ENCODE data around the gene MBP. TPM values are rescaled to one million over a fixed set of nuclear protein-coding genes. Genes with fewer than 3 reads are reported as not detected.
A peak's percentile ranks its signal among the peaks of the same experiment; 100 is the strongest.

Gene MBP
- total RNA-seq, 1 donor from 2014 or later: 92.7 TPM

DNA sequence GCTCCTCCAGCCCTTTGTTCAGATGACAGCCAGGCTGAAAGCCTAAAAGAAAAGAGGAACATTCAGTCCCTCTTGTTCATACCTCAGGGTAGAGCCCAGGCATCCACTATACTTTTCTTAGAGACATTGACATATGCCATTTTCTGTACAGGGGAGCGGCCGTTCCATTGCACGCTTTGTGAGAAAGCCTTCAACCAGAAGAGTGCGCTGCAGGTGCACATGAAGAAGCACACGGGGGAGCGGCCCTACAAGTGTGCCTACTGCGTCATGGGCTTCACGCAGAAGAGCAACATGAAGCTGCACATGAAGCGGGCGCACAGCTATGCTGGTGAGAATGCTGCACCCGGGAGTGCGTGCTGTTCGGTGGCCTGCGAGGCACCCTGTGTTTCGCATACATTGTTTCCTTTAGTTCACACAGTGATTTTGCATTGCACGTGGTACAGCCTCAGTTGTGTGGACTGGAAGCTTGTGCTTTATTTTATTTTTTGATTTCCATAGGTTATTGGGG lies 172.0 kb downstream of the MBP start:
- ChIA-PET CTCF (interaction anchor here (0.8 to 9.9 kb wide), 4 partner anchors 22 to 251 kb away, joined by 3 to 94 read pairs (median 5); no protein-coding TSS in a partner anchor), POLR2A (interaction anchor here (1.3 kb wide), 1 partner anchor 21 kb away, joined by 4 read pairs; no protein-coding TSS in a partner anchor)
- TF ChIP-seq, protein P1, sequence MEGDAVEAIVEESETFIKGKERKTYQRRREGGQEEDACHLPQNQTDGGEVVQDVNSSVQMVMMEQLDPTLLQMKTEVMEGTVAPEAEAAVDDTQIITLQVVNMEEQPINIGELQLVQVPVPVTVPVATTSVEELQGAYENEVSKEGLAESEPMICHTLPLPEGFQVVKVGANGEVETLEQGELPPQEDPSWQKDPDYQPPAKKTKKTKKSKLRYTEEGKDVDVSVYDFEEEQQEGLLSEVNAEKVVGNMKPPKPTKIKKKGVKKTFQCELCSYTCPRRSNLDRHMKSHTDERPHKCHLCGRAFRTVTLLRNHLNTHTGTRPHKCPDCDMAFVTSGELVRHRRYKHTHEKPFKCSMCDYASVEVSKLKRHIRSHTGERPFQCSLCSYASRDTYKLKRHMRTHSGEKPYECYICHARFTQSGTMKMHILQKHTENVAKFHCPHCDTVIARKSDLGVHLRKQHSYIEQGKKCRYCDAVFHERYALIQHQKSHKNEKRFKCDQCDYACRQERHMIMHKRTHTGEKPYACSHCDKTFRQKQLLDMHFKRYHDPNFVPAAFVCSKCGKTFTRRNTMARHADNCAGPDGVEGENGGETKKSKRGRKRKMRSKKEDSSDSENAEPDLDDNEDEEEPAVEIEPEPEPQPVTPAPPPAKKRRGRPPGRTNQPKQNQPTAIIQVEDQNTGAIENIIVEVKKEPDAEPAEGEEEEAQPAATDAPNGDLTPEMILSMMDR (IDR thresholded peaks at IDR 0.05): no peak
- no peaks in the 10 kb centered on the region for H3K9me3 Mint-ChIP-seq
- H3K4me3 Mint-ChIP-seq: no peak overlapping the region
- H3K4me1 Mint-ChIP-seq: peaks cover 2% of the 10 kb centered on the region
- no peaks in the 10 kb centered on the region for H3K27me3 Mint-ChIP-seq
- intact Hi-C loops (cut with micrococcal nuclease): loop anchor here (5.0 kb wide), 1 partner anchor 138 kb away; the partner anchor contains the start of gene ZNF236
- H3K36me3 Mint-ChIP-seq (ENCODE audit: low read depth): peaks cover 76% of the 10 kb centered on the region
- no peak for ATAC-seq (ENCODE audit: low read depth)
- H3K27ac Mint-ChIP-seq: peak overlapping the region; percentile 15
- DNase-seq: no peak

DNA sequence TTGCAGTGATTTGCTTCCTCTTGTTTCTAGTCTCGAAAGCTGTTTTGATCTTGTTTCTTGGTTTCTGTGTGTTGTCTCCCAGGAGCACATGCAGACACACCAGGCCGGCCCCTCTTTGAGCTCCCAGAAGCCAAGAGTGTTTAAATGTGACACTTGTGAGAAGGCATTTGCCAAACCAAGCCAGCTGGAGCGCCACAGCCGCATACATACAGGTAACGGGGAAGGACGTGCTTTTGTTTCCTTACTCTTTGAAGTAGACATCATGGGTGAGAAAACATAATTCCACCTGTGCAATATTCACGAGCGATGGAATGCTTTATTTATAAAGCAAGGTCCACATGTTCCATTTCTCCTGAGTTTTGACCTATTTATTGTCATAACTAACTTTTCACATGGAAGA lies 173.0 kb downstream of the MBP start:
- Mint-ChIP-seq H3K4me3 (no peak overlapping the region), H3K27me3 (no peaks in the 10 kb centered on the region), H3K9me3 (no peaks in the 10 kb centered on the region), H3K36me3 (ENCODE audit: low read depth) (peaks cover 80% of the 10 kb centered on the region), H3K4me1 (peaks cover 2% of the 10 kb centered on the region), H3K27ac (peak overlapping the region; percentile 39)
- ATAC-seq (ENCODE audit: low read depth): no peak
- intact Hi-C loops (cut with micrococcal nuclease): loop anchor here (5.0 kb wide), 1 partner anchor 137 kb away; the partner anchor contains the start of gene ZNF236
- no peak for DNase-seq
- TF ChIP-seq, protein P1 (IDR thresholded peaks at IDR 0.05): no peak
- POLR2A ChIA-PET: interaction anchor here (0.8 to 1.3 kb wide), 2 partner anchors 22 to 37 kb away, joined by 4 to 7 read pairs; no protein-coding TSS in a partner anchor
- CTCF ChIA-PET: interaction anchor here (1.7 to 9.9 kb wide), 2 partner anchors 23 to 252 kb away, joined by 6 to 94 read pairs; no protein-coding TSS in a partner anchor

DNA sequence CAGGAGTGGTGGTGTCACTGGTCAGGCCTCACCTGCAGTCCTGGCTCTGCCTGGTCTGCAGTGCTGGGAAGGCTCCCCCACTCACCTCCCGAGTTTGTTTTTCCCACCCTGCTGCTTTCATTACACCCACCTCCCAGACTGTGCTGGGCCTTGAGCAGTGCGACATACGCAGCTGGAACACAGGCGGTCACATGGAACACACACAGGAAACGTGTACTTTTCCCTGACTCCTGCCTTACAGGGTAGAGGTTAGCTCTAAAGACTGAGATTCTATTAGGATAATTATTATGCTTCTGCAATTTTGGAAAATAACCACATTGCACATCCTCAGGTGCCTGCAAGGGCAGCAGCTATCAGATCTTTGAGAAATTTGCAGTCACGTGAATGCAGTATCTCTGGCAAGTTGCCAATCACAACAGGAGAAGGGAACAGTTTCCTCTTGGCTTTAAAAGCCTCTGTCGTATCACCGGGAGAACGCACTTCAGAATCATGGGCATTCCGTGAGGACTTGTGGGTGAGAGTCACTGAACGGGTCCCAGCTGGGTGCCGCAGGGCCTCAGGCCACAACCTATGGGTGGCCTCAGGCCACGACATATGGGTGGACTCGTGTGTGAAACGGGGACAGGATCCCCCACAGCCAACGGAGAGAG lies 173.8 kb downstream of the MBP start:
- no peak for ATAC-seq (ENCODE audit: low read depth)
- no peaks in the 10 kb centered on the region for H3K27me3 Mint-ChIP-seq
- no peak overlapping the region for H3K4me3 Mint-ChIP-seq
- POLR2A ChIA-PET: interaction anchor here (1.3 kb wide), 2 partner anchors 8 to 22 kb away, joined by 3 read pairs; no protein-coding TSS in a partner anchor
- TF ChIP-seq, protein P1 (IDR thresholded peaks at IDR 0.05): no peak
- intact Hi-C loops (cut with micrococcal nuclease): no loop called here
- CTCF ChIA-PET: interaction anchor here (9.9 kb wide), 1 partner anchor 24 kb away, joined by 94 read pairs; no protein-coding TSS in a partner anchor
- H3K36me3 Mint-ChIP-seq (ENCODE audit: low read depth): peaks cover 84% of the 10 kb centered on the region
- no peak overlapping the region for H3K27ac Mint-ChIP-seq
- H3K9me3 Mint-ChIP-seq: no peaks in the 10 kb centered on the region
- peaks cover 2% of the 10 kb centered on the region for H3K4me1 Mint-ChIP-seq
- DNase-seq: no peak

DNA sequence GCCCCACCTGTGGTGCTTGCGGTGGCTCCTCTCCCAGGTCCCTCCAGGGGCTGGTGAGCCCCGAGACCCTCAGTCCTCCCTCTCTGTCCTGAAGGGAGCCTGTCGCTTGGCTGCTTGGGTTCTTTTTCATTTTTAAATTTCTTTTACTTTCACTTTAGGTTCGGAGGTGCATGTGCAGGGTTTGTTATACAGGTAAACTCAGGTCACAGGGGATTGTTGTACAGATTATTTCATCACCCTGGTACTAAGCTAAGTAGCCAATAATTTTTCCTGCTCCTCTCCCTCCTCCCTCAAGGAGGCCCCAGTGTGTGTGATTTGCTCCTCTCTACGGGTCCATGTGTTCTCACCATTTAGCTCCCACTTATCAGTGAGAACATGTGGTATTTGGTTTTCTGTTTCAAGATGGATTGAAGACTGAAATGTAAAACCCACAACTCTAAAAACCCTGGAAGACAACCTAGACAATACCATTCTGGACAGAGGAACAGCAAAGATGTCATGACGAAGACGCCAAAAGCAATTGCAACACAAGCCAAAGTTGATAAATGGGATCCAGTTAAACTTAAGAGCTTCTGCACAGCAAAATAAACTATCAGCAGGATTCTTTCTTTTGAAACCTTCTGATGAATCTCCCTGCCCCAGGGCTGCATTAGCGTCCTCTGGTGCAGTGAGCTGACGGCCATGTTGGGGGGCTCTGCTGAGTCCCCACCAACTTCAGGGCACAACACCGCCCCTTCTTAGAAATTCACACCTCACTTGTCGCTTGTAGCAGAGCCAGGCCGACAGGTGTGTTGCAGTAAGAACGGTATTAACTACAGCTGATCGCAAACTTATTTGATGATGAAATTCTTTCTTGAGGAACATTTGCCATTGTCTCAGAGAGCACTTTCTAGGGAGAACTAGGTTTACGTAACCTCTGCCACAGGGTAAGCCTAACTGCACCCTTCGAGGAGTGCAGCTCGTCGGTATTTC lies 174.9 kb downstream of the MBP start:
- peaks cover 86% of the 10 kb centered on the region for H3K36me3 Mint-ChIP-seq (ENCODE audit: low read depth)
- ATAC-seq (ENCODE audit: low read depth) (no peak), DNase-seq (no peak)
- CTCF ChIA-PET: interaction anchor here (9.9 kb wide), 1 partner anchor 25 kb away, joined by 94 read pairs; no protein-coding TSS in a partner anchor
- TF ChIP-seq, protein P1 (IDR thresholded peaks at IDR 0.05): no peak
- no peak overlapping the region for H3K27ac Mint-ChIP-seq
- H3K27me3 Mint-ChIP-seq: no peaks in the 10 kb centered on the region
- peaks cover 2% of the 10 kb centered on the region for H3K4me1 Mint-ChIP-seq
- POLR2A ChIA-PET: interaction anchor here (1.3 kb wide), 2 partner anchors 9 to 23 kb away, joined by 3 read pairs; no protein-coding TSS in a partner anchor
- H3K4me3 Mint-ChIP-seq: no peak overlapping the region
- intact Hi-C loops (cut with micrococcal nuclease): no loop called here
- no peaks in the 10 kb centered on the region for H3K9me3 Mint-ChIP-seq
